Measurements from ENCODE around the gene CDK14.

CDK14 gene

DNA sequence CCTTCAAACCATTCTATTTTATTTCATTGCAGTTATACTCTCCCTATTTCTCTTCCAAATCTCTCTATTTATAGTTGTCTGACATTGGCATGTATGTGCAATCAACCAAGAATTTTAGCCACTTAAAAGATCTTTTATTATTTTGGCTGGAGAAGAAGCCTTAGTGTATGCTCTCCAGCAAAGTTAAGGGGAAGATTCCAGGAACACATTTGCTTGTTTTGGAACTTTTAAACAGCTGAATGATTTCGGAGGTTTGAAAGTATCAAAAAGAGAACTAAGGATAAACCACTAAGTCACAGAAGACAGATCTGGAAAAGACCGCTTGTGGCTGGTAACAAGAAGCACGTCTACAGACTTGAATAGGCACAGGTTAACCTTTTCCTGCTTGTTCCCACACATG, 485.9 kb downstream of the CDK14 start:
- H3K4me3 ChIP-seq (replicated peaks; ENCODE audit: insufficient read depth, low read length) = no peak overlapping the region
- TF ChIP-seq SPI1 (IDR thresholded peaks at IDR 0.05; ENCODE audit: borderline replicate concordance, low read depth) = no peak
- no peak for TF ChIP-seq GABPA (IDR thresholded peaks at IDR 0.05; ENCODE audit: low read depth)
- TF ChIP-seq, protein P1, sequence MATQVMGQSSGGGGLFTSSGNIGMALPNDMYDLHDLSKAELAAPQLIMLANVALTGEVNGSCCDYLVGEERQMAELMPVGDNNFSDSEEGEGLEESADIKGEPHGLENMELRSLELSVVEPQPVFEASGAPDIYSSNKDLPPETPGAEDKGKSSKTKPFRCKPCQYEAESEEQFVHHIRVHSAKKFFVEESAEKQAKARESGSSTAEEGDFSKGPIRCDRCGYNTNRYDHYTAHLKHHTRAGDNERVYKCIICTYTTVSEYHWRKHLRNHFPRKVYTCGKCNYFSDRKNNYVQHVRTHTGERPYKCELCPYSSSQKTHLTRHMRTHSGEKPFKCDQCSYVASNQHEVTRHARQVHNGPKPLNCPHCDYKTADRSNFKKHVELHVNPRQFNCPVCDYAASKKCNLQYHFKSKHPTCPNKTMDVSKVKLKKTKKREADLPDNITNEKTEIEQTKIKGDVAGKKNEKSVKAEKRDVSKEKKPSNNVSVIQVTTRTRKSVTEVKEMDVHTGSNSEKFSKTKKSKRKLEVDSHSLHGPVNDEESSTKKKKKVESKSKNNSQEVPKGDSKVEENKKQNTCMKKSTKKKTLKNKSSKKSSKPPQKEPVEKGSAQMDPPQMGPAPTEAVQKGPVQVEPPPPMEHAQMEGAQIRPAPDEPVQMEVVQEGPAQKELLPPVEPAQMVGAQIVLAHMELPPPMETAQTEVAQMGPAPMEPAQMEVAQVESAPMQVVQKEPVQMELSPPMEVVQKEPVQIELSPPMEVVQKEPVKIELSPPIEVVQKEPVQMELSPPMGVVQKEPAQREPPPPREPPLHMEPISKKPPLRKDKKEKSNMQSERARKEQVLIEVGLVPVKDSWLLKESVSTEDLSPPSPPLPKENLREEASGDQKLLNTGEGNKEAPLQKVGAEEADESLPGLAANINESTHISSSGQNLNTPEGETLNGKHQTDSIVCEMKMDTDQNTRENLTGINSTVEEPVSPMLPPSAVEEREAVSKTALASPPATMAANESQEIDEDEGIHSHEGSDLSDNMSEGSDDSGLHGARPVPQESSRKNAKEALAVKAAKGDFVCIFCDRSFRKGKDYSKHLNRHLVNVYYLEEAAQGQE (IDR thresholded peaks at IDR 0.05; ENCODE audit: insufficient replicate concordance, low read depth) = no peak
- TF ChIP-seq, protein P2, sequence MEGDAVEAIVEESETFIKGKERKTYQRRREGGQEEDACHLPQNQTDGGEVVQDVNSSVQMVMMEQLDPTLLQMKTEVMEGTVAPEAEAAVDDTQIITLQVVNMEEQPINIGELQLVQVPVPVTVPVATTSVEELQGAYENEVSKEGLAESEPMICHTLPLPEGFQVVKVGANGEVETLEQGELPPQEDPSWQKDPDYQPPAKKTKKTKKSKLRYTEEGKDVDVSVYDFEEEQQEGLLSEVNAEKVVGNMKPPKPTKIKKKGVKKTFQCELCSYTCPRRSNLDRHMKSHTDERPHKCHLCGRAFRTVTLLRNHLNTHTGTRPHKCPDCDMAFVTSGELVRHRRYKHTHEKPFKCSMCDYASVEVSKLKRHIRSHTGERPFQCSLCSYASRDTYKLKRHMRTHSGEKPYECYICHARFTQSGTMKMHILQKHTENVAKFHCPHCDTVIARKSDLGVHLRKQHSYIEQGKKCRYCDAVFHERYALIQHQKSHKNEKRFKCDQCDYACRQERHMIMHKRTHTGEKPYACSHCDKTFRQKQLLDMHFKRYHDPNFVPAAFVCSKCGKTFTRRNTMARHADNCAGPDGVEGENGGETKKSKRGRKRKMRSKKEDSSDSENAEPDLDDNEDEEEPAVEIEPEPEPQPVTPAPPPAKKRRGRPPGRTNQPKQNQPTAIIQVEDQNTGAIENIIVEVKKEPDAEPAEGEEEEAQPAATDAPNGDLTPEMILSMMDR (IDR thresholded peaks at IDR 0.05; ENCODE audit: insufficient read depth, low read length) = no peak
- TF ChIP-seq POLR2AphosphoS5 (IDR thresholded peaks at IDR 0.05; ENCODE audit: low read depth) = no peak
- no peak for DNase-seq (ENCODE audit: low read depth in 1 of 2, low spot score in 1 of 2)
- no peaks in the 10 kb centered on the region for H3K27me3 ChIP-seq (ENCODE audit: insufficient read depth, poor library complexity, severe bottlenecking)
- no peak overlapping the region for H3K27ac ChIP-seq (replicated peaks)

DNA sequence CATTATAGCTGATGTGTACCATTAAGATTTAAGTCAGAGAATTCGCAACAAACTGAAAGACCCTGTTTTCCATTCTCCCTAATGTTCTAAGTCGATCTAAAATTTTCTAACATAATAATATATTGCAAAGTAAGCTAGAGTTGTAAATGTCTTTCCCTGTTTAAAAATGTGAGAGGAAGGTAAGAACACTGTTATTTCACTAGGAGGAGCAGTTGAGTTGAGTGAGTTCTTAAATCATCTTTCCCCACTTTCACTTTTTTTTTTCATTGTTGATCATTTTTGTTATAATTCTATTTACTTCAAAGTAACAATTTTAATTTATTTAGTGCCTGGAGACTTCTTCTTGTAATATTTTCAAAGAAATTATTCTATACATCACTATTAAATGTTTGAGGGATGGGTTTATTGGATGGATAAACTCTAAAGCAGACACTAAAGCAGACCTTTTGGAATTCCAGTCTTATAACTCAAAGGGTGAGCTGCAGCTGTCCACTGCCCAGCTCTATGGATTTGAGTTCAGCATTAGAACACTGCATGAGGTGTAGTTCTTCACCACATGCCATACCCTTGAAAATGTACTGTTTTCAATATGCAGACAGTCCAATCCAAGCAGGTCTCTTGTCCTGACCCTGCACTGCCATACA, 486.9 kb downstream of the CDK14 start:
- Histone ChIP-seq H3K27ac (replicated peaks) (no peak overlapping the region), H3K27me3 (ENCODE audit: insufficient read depth, poor library complexity, severe bottlenecking) (no peaks in the 10 kb centered on the region), H3K4me3 (replicated peaks; ENCODE audit: insufficient read depth, low read length) (no peak overlapping the region)
- DNase-seq (ENCODE audit: low read depth in 1 of 2, low spot score in 1 of 2) = no peak
- TF ChIP-seq, protein P2 (IDR thresholded peaks at IDR 0.05; ENCODE audit: insufficient read depth, low read length) = peak; percentile 23
- TF ChIP-seq SPI1 (IDR thresholded peaks at IDR 0.05; ENCODE audit: borderline replicate concordance, low read depth) = no peak

DNA sequence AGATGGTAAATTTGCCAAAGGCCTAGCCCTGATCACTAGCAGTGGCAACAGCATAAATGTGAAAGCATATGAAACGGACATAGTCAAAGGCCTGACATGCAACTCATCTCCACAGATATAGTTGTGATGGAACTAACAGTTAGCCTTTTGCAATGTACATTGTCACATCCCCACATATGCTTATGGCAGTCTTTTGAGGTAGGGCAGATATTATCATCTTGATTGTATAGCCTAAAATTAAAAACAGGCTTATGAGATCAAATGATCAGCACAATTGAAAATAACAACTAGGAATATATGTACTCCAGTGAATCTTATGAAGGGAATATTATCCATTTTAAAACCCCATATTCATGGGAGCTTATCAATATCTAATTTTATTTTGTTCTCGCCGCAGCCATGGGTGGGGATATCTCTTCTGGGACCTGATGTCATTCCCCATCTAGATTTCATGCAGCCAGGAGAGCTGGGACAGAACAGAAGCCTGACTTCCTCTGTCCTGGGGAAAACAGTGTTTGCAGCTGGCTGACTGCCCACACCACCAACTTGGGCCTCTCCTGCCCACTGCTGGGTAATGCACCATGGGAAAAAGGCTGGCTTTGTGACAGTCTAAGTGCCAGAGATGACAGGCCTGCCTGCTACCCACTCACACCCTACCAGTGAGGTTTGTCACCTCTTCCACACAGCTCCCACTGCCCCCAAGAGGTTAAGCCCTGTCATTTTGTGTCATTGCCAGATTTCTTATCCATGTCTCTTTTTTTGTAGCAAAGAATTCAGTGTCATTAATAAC, 487.9 kb downstream of the CDK14 start:
- no peak for TF ChIP-seq SPI1 (IDR thresholded peaks at IDR 0.05; ENCODE audit: borderline replicate concordance, low read depth)
- TF ChIP-seq POLR2AphosphoS5 (IDR thresholded peaks at IDR 0.05; ENCODE audit: low read depth) = no peak
- no peak for TF ChIP-seq GABPA (IDR thresholded peaks at IDR 0.05; ENCODE audit: low read depth)
- TF ChIP-seq, protein P2 (IDR thresholded peaks at IDR 0.05; ENCODE audit: insufficient read depth, low read length) = no peak
- TF ChIP-seq, protein P1 (IDR thresholded peaks at IDR 0.05; ENCODE audit: insufficient replicate concordance, low read depth) = no peak
- H3K27ac ChIP-seq (replicated peaks) = no peak overlapping the region

More for the DNA sequence above, 487.9 kb downstream of the CDK14 start:
- Histone ChIP-seq H3K27me3 (ENCODE audit: insufficient read depth, poor library complexity, severe bottlenecking) (no peaks in the 10 kb centered on the region), H3K4me3 (replicated peaks; ENCODE audit: insufficient read depth, low read length) (no peak overlapping the region)
- no peak for DNase-seq (ENCODE audit: low read depth in 1 of 2, low spot score in 1 of 2)
